Liver (tissue), 9 donors: ENCODE data around the gene CCDC7. TPM values are rescaled to one million over a fixed set of nuclear protein-coding genes. Genes with fewer than 3 reads are reported as not detected.

Source experiments
- DNase-seq: peaks from one replicate; pipeline ENCODE4 v3.0.0-alpha.2; 2017; ENCODE audit warnings: low spot score
- H3K27ac ChIP-seq, 2 donors: one replicate each; pipeline ENCODE4 v1.7.0; 2013; ENCODE audit warnings: inconsistent platforms in 2 of 2, low read length in 2 of 2, control low read depth in 1 of 2, low read depth in 1 of 2, mild to moderate bottlenecking in 1 of 2
- H3K27me3 ChIP-seq, 4 donors: one replicate each; pipeline versions ENCODE4 v1.6.1 to v1.7.0; 2013; ENCODE audit warnings: low read length in 3 of 4, inconsistent platforms in 1 of 4, mild to moderate bottlenecking in 1 of 4, moderate library complexity in 1 of 4; ENCODE audit not compliant: control insufficient read depth in 4 of 4, insufficient read depth in 4 of 4
- H3K36me3 ChIP-seq, 4 donors: one replicate each; pipeline versions ENCODE4 v1.6.1 to v1.7.0; 2013; ENCODE audit warnings: low read length in 3 of 4, mild to moderate bottlenecking in 3 of 4, low read depth in 1 of 4, moderate library complexity in 1 of 4; ENCODE audit not compliant: control insufficient read depth in 4 of 4, insufficient read depth in 3 of 4
- H3K4me1 ChIP-seq, 4 donors: one replicate each; pipeline versions ENCODE4 v1.6.1 to v1.7.0; 2013; ENCODE audit warnings: low read length in 3 of 4, mild to moderate bottlenecking in 3 of 4, moderate library complexity in 1 of 4; ENCODE audit not compliant: control insufficient read depth in 4 of 4, insufficient read depth in 4 of 4
- H3K4me3 ChIP-seq, 3 donors: one replicate each; pipeline versions ENCODE4 v1.6.1 to v1.7.0; 2013; ENCODE audit warnings: low read length in 3 of 3, control low read depth in 1 of 3, low read depth in 1 of 3, mild to moderate bottlenecking in 1 of 3
- H3K9ac ChIP-seq, 2 donors: one replicate each; pipeline ENCODE4 v1.7.0; 2013; ENCODE audit warnings: low read length in 2 of 2, mild to moderate bottlenecking in 2 of 2, moderate library complexity in 2 of 2, control low read depth in 1 of 2, low read depth in 1 of 2
- H3K9me3 ChIP-seq, 4 donors: one replicate each; pipeline versions ENCODE4 v1.6.1 to v1.7.0; 2013; ENCODE audit warnings: low read length in 3 of 4; ENCODE audit not compliant: control insufficient read depth in 4 of 4
- ATF3 ChIP-seq: IDR thresholded peaks from 2 replicates; pipeline ENCODE4 v1.6.1; 2016; ENCODE audit warnings: antibody characterized with exemption
- CTCF ChIP-seq: fragments of 150-350 bp; IDR thresholded peaks from 2 replicates; pipeline ENCODE4 v1.5.1; 2017; ENCODE audit warnings: improper control_type of control experiment, low read depth, low read length; ENCODE audit not compliant: missing input control
- FOXA1 ChIP-seq: IDR thresholded peaks from 2 replicates; pipeline ENCODE4 v1.6.1; 2016; ENCODE audit warnings: antibody characterized with exemption
- GABPA ChIP-seq, 2 donors: IDR thresholded peaks in 1 of 2; conservative IDR thresholded peaks in 1 of 2; 2 replicates each; pipeline ENCODE4 v1.6.1; 2016; ENCODE audit warnings: antibody characterized with exemption in 2 of 2, mild to moderate bottlenecking in 1 of 2, moderate library complexity in 1 of 2
- HNF4A ChIP-seq, 2 donors: conservative IDR thresholded peaks; 2 replicates each; pipeline ENCODE4 v1.6.1; 2016; ENCODE audit warnings: antibody characterized with exemption in 2 of 2, mild to moderate bottlenecking in 2 of 2
- HNF4G ChIP-seq: IDR thresholded peaks from 2 replicates; pipeline ENCODE4 v1.6.1; 2016; ENCODE audit warnings: antibody characterized with exemption
- JUND ChIP-seq, 2 donors: IDR thresholded peaks; 2 replicates each; pipeline ENCODE4 v1.6.1; 2016; ENCODE audit warnings: antibody characterized with exemption in 2 of 2
- NR2F2 ChIP-seq: IDR thresholded peaks from 2 replicates; pipeline ENCODE4 v1.6.1; 2016; ENCODE audit warnings: antibody characterized with exemption
- RAD21 ChIP-seq, 2 donors: IDR thresholded peaks; 2 replicates each; pipeline ENCODE4 v1.6.1; 2016; ENCODE audit warnings: antibody characterized with exemption in 2 of 2, mild to moderate bottlenecking in 2 of 2
- REST ChIP-seq: IDR thresholded peaks from 2 replicates; pipeline ENCODE4 v1.6.1; 2016; ENCODE audit warnings: antibody characterized with exemption, mild to moderate bottlenecking
- RXRA ChIP-seq, 2 donors: IDR thresholded peaks; 2 replicates each; pipeline ENCODE4 v1.6.1; 2017 to 2018; ENCODE audit warnings: antibody characterized with exemption in 2 of 2, mild to moderate bottlenecking in 1 of 2
- TAF1 ChIP-seq: conservative IDR thresholded peaks from 2 replicates; pipeline ENCODE4 v1.6.1; 2016; ENCODE audit warnings: antibody characterized with exemption, mild to moderate bottlenecking
- YY1 ChIP-seq: IDR thresholded peaks from 2 replicates; pipeline ENCODE4 v1.6.1; 2016; ENCODE audit warnings: antibody characterized with exemption, mild to moderate bottlenecking
- ZBTB33 ChIP-seq: IDR thresholded peaks from 2 replicates; pipeline ENCODE4 v1.6.1; 2016; ENCODE audit warnings: antibody characterized with exemption
- WGBS: extraction: QIAGEN DNeasy Blood & Tissue Kit; methylation state at CpG from one replicate; pipeline ENCODE4 v1.1.7; 2013; 5-methylcytosine and 5-hydroxymethylcytosine counted together
- polyA plus RNA-seq, 2 donors: library from polyadenylated mRNA; stranded (reverse) in 1 of 2; unstranded in 1 of 2; fragments of 200-250 nt in 1 of 2; fragments of >200 nt in 1 of 2; fragmentation: Nextera tagmentation in 1 of 2; extraction: Ambion mirVana in 1 of 2; gene quantifications; one replicate each; pipeline versions ENCODE4 v1.2.1 to v1.2.3, GENCODE V29; 2013 to 2015
- total RNA-seq, 2 donors: library from RNA; depleted of rRNA; stranded (reverse); fragments of >200 nt; gene quantifications; one replicate each; pipeline ENCODE4 v1.2.3, GENCODE V29; 2014
- donor health status: healthy.
- donor health status: healthy.
- donor health status: healthy.
- donor health status: healthy.
- donor health status: healthy.

The CCDC7 gene
- total and polyA plus RNA-seq, 4 donors: 0.47 to 5.9 (median 3.2) TPM

GRCh38 chr10:32846974-32847373, 401.0 kb downstream of the CCDC7 start:
- WGBS: 93% methylated on average over 4 of the region's 4 CpGs
- no peaks in the 10 kb centered on the region for H3K27me3 ChIP-seq

More at GRCh38 chr10:32846974-32847373, 401.0 kb downstream of the CCDC7 start:
- no peak overlapping the region for H3K4me3 ChIP-seq
- no peak overlapping the region for H3K9ac ChIP-seq
- H3K36me3 ChIP-seq: no peaks in the 10 kb centered on the region
- H3K4me1 ChIP-seq: no peaks in the 10 kb centered on the region
- TF ChIP-seq NR2F2: no peak
- no peak for TF ChIP-seq TAF1
- TF ChIP-seq ATF3: no peak
- TF ChIP-seq JUND (IDR thresholded peaks at IDR 0.05): no peak
- no peak for TF ChIP-seq REST
- TF ChIP-seq FOXA1: no peak
- no peak for TF ChIP-seq GABPA (IDR thresholded peaks at IDR 0.05 in 1 of 2, conservative IDR thresholded peaks at IDR 0.05 in 1 of 2)
- TF ChIP-seq HNF4G: no peak
- TF ChIP-seq YY1: no peak
- TF ChIP-seq ZBTB33: no peak
- TF ChIP-seq RAD21 (IDR thresholded peaks at IDR 0.05): no peak
- TF ChIP-seq RXRA (IDR thresholded peaks at IDR 0.05): no peak
- TF ChIP-seq CTCF: no peak
- TF ChIP-seq HNF4A (conservative IDR thresholded peaks at IDR 0.05): no peak
- DNase-seq: no peak
- no peak overlapping the region for H3K27ac ChIP-seq
- H3K9me3 ChIP-seq: no peaks in the 10 kb centered on the region
